Sigmoid colon (tissue), 4 donors: ENCODE data around the gene JMY.

Source experiments
- EP300 ChIP-seq, 4 donors: sonication (generic); formaldehyde crosslinking; IDR thresholded peaks; one replicate each; pipeline ENCODE4 v1.6.1; 2017; ENCODE audit warnings: antibody characterized with exemption in 4 of 4
- POLR2A ChIP-seq, 2 donors: fragments of 450-650 bp; IDR thresholded peaks; one replicate each; pipeline ENCODE4 v1.6.1; 2016; ENCODE audit warnings: antibody characterized with exemption in 2 of 2, mild to moderate bottlenecking in 2 of 2, moderate library complexity in 2 of 2
- POLR2AphosphoS5 ChIP-seq, 4 donors: sonication (generic); formaldehyde crosslinking; IDR thresholded peaks; one replicate each; pipeline ENCODE4 v1.6.1; 2017; ENCODE audit warnings: antibody characterized with exemption in 4 of 4
- TF ChIP-seq, protein P1 (sequence below), 4 experiments: fragments of 450-650 bp in 3 of 4; fragments of 200-600 bp in 1 of 4; IDR thresholded peaks; one replicate each; pipeline ENCODE4 v1.5.1; 2016 to 2019; ENCODE audit warnings: antibody characterized with exemption in 4 of 4, mild to moderate bottlenecking in 3 of 4, moderate library complexity in 2 of 4

DNA sequence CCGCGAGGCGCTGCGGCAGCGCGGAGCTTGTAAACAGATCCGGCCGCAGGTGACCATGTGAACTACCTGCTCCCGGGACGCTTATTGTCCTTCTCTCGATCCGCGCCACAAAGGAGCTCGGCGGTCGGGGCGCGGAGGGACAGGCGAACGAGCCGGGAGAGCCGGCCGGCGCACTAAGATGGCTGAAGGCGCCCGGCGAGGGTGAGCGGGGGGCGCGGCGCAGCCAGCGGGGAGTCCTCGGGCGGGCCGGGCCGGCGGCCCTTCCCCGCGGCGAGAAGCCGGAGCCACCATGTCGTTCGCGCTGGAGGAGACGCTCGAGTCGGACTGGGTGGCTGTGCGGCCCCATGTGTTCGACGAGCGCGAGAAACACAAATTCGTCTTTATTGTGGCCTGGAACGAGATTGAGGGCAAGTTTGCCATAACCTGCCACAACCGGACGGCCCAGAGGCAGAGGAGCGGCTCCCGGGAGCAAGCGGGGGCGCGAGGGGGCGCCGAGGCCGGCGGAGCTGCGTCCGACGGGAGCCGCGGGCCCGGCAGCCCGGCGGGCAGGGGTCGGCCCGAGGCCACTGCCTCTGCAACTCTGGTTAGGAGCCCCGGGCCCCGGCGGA lies 535 bp downstream of the JMY start:
- TF ChIP-seq EP300 (IDR thresholded peaks at IDR 0.05) (no peak), POLR2A (IDR thresholded peaks at IDR 0.05) (no peak), POLR2AphosphoS5 (IDR thresholded peaks at IDR 0.05) (no peak)
- TF ChIP-seq, protein P1, sequence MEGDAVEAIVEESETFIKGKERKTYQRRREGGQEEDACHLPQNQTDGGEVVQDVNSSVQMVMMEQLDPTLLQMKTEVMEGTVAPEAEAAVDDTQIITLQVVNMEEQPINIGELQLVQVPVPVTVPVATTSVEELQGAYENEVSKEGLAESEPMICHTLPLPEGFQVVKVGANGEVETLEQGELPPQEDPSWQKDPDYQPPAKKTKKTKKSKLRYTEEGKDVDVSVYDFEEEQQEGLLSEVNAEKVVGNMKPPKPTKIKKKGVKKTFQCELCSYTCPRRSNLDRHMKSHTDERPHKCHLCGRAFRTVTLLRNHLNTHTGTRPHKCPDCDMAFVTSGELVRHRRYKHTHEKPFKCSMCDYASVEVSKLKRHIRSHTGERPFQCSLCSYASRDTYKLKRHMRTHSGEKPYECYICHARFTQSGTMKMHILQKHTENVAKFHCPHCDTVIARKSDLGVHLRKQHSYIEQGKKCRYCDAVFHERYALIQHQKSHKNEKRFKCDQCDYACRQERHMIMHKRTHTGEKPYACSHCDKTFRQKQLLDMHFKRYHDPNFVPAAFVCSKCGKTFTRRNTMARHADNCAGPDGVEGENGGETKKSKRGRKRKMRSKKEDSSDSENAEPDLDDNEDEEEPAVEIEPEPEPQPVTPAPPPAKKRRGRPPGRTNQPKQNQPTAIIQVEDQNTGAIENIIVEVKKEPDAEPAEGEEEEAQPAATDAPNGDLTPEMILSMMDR (IDR thresholded peaks at IDR 0.05): no peak
